Smooth muscle cell (in vitro differentiated cells): ENCODE data around the gene CCDC18. TPM values are rescaled to one million over a fixed set of nuclear protein-coding genes. Genes with fewer than 3 reads are reported as not detected.
A peak's percentile ranks its signal among the peaks of the same experiment; 100 is the strongest.

Experiments used
- DNase-seq: peaks from one replicate; lab custom pipeline; 2025; ENCODE audit not compliant: unreplicated experiment; lab: John Stamatoyannopoulos, UW
- H2AFZ ChIP-seq: fragments of 200-600 bp; sonication (generic); 2 replicates; pipeline ENCODE4 v1.6.0; 2016; ENCODE audit warnings: antibody characterized with exemption, low read depth, mild to moderate bottlenecking
- H3F3A ChIP-seq: fragments of 200-600 bp; sonication (generic); 2 replicates; pipeline ENCODE4 v1.6.0; 2017; ENCODE audit warnings: antibody characterized with exemption, low read depth
- H3K27ac ChIP-seq: fragments of 200-600 bp; sonication (generic); 2 replicates; pipeline ENCODE4 v1.5.1; 2016; ENCODE audit warnings: low read depth, mild to moderate bottlenecking
- H3K27me3 ChIP-seq: fragments of 200-600 bp; sonication (generic); 2 replicates; pipeline ENCODE4 v1.6.1; 2016; ENCODE audit warnings: low read depth, mild to moderate bottlenecking
- H3K36me3 ChIP-seq: fragments of 200-600 bp; sonication (generic); 2 replicates; pipeline ENCODE4 v1.5.1; 2016; ENCODE audit warnings: low read depth
- H3K4me1 ChIP-seq: fragments of 200-600 bp; sonication (generic); 2 replicates; pipeline ENCODE4 v1.5.1; 2016; ENCODE audit warnings: low read depth
- H3K4me2 ChIP-seq: fragments of 200-600 bp; sonication (generic); 2 replicates; pipeline ENCODE4 v1.6.0; 2016; ENCODE audit warnings: mild to moderate bottlenecking
- H3K4me3 ChIP-seq: fragments of 200-600 bp; sonication (generic); 2 replicates; pipeline ENCODE4 v1.5.1; 2016; ENCODE audit warnings: mild to moderate bottlenecking
- H3K79me2 ChIP-seq: fragments of 200-600 bp; sonication (generic); 2 replicates; pipeline ENCODE4 v1.6.0; 2016; ENCODE audit warnings: low read depth, mild to moderate bottlenecking
- H3K9ac ChIP-seq: fragments of 200-600 bp; sonication (generic); 2 replicates; pipeline ENCODE4 v1.6.0; 2016; ENCODE audit warnings: low read depth
- H3K9me3 ChIP-seq: fragments of 200-600 bp; sonication (generic); replicated peaks from 2 replicates; pipeline ENCODE4 v1.5.1; 2016; ENCODE audit warnings: low read depth
- H4K20me1 ChIP-seq: fragments of 200-600 bp; sonication (generic); 2 replicates; pipeline ENCODE4 v1.6.0; 2016; ENCODE audit warnings: low read depth
- CTCF ChIP-seq: fragments of 200-600 bp; sonication (generic); IDR thresholded peaks from 2 replicates; pipeline ENCODE4 v1.5.1; 2017; ENCODE audit warnings: borderline replicate concordance, mild to moderate bottlenecking, antibody characterized with exemption; ENCODE audit not compliant: insufficient read depth, poor library complexity, severe bottlenecking
- WGBS: methylation state at CpG from one replicate; pipeline ENCODE4 v1.1.7; 2016; ENCODE audit warnings: low lambda C conversion rate; 5-methylcytosine and 5-hydroxymethylcytosine counted together
- polyA plus RNA-seq: library from polyadenylated mRNA; unstranded; fragments of >200 nt; fragmentation: Nextera tagmentation; extraction: Ambion mirVana; gene quantifications from 2 replicates; pipeline ENCODE4 v1.2.1, GENCODE V29; 2016
- total RNA-seq: library from RNA; depleted of rRNA; stranded (reverse); fragments of >200 nt; gene quantifications from 2 replicates; pipeline ENCODE4 v1.2.3, GENCODE V29; 2014

CCDC18 gene
- total and polyA plus RNA-seq, 2 experiments from 2014 or later = 2.0 to 2.8 TPM

- no peak for TF ChIP-seq CTCF
- DNase-seq = no peak
- Histone ChIP-seq H3K9me3 (no peaks in the 10 kb centered on the region), H3F3A (no peaks in the 10 kb centered on the region), H3K79me2 (no peaks in the 10 kb centered on the region), H4K20me1 (no peaks in the 10 kb centered on the region), H3K9ac (no peak overlapping the region), H3K36me3 (no peaks in the 10 kb centered on the region), H2AFZ (no peak overlapping the region), H3K4me1 (no peaks in the 10 kb centered on the region), H3K4me2 (no peak overlapping the region), H3K27ac (no peak overlapping the region), H3K27me3 (no peaks in the 10 kb centered on the region), H3K4me3 (no peak overlapping the region)
- 81% methylated on average over 3 of the region's 3 CpGs for WGBS
Observed at GRCh38 chr1:93296555-93297154, 116.1 kb downstream of the CCDC18 start.

- 66% methylated on average over 1 of the region's 1 CpG for WGBS
- H3F3A ChIP-seq = peaks cover 5% of the 10 kb centered on the region
- no peak for TF ChIP-seq CTCF
- no peak for DNase-seq
- H3K4me3 ChIP-seq = no peak overlapping the region
- no peak overlapping the region for H3K27ac ChIP-seq
- no peaks in the 10 kb centered on the region for H3K4me1 ChIP-seq
- no peak overlapping the region for H3K4me2 ChIP-seq
- no peak overlapping the region for H3K9ac ChIP-seq
- H4K20me1 ChIP-seq = no peaks in the 10 kb centered on the region
- H3K9me3 ChIP-seq = no peaks in the 10 kb centered on the region
- no peaks in the 10 kb centered on the region for H3K27me3 ChIP-seq
- no peak overlapping the region for H2AFZ ChIP-seq
- H3K79me2 ChIP-seq = no peaks in the 10 kb centered on the region
- no peaks in the 10 kb centered on the region for H3K36me3 ChIP-seq
Observed at GRCh38 chr1:93301131-93301530, 120.6 kb downstream of the CCDC18 start.

GRCh38 chr1:93302078-93302477, 121.6 kb downstream of the CCDC18 start:
- Histone ChIP-seq H4K20me1 (no peaks in the 10 kb centered on the region), H3K4me2 (no peak overlapping the region), H3K9ac (no peak overlapping the region), H3K9me3 (no peaks in the 10 kb centered on the region), H3K79me2 (no peaks in the 10 kb centered on the region), H3K4me1 (no peaks in the 10 kb centered on the region), H3K36me3 (no peaks in the 10 kb centered on the region), H3K4me3 (no peak overlapping the region), H3F3A (peaks cover 5% of the 10 kb centered on the region), H3K27me3 (no peaks in the 10 kb centered on the region), H3K27ac (no peak overlapping the region), H2AFZ (no peak overlapping the region)
- no peak for TF ChIP-seq CTCF
- 83% methylated on average over 5 of the region's 5 CpGs for WGBS
- no peak for DNase-seq

GRCh38 chr1:93304716-93305138, 124.2 kb downstream of the CCDC18 start:
- DNase-seq = no peak
- H3K4me1 ChIP-seq = no peaks in the 10 kb centered on the region

More at GRCh38 chr1:93304716-93305138, 124.2 kb downstream of the CCDC18 start:
- whole genome bisulfite sequencing = 15% methylated on average over 2 of the region's 2 CpGs
- no peaks in the 10 kb centered on the region for H3K79me2 ChIP-seq
- no peak overlapping the region for H2AFZ ChIP-seq
- H3K27me3 ChIP-seq = no peaks in the 10 kb centered on the region
- TF ChIP-seq CTCF = peak; percentile 87
- no peak overlapping the region for H3K4me3 ChIP-seq
- H4K20me1 ChIP-seq = no peaks in the 10 kb centered on the region
- no peak overlapping the region for H3K4me2 ChIP-seq
- H3K27ac ChIP-seq = peak overlapping the region; percentile 12
- H3K9me3 ChIP-seq = no peaks in the 10 kb centered on the region
- peaks cover 5% of the 10 kb centered on the region for H3F3A ChIP-seq
- no peak overlapping the region for H3K9ac ChIP-seq
- H3K36me3 ChIP-seq = no peaks in the 10 kb centered on the region
